Measurements from ENCODE around the gene DCN.

DNA sequence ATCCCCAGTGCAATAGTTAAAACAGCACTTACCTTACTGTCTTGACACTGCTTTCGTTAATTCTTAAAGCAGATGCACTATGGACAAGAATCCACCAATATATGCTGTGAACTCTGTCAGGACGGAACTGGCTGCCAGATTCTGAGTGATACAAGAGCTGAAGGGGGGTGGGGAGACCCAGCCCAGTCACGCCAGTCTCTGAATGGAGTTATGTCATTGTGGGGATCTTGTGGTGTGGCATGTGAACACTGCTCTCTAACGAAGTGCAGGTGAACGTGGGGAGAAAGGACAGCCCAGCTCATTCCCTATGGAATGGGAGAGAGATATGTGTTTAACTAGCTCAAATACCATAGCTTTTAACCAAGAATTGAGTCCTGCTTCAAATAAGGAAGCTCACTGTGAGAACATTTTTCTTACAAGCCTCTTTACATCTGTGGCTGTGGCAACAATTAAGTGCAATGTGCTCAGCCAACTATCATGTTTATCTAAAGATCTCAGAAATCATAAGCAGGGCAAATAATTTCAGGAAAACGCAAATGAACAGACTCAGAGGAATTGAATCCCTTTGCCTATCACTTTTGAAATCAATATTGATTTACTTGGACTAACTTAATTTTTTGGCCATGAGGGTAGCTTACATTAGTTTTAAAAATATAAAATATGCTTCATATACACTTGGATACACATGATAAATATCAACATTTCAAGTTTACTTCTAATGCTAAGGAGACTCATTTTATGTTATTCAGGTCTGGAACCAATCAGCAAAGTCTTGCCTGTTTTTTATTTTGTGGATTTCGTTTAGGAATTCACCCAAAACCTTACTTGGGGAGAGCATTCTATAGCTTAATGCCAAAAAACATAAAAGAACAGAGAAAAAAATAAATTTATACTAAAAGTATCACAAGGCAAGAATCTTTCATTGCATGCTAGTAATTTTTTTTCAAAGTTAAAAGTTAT, 71.0 kb downstream of the DCN start, which contains the start of gene LUM:
- TF ChIP-seq, protein P1, sequence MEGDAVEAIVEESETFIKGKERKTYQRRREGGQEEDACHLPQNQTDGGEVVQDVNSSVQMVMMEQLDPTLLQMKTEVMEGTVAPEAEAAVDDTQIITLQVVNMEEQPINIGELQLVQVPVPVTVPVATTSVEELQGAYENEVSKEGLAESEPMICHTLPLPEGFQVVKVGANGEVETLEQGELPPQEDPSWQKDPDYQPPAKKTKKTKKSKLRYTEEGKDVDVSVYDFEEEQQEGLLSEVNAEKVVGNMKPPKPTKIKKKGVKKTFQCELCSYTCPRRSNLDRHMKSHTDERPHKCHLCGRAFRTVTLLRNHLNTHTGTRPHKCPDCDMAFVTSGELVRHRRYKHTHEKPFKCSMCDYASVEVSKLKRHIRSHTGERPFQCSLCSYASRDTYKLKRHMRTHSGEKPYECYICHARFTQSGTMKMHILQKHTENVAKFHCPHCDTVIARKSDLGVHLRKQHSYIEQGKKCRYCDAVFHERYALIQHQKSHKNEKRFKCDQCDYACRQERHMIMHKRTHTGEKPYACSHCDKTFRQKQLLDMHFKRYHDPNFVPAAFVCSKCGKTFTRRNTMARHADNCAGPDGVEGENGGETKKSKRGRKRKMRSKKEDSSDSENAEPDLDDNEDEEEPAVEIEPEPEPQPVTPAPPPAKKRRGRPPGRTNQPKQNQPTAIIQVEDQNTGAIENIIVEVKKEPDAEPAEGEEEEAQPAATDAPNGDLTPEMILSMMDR (conservative IDR thresholded peaks at IDR 0.05) = no peak
- no peak for TF ChIP-seq ZFX (IDR thresholded peaks at IDR 0.05)
